GM19463 (cell line): ENCODE results near the gene MFSD12.
"Not testable (repeated sequence)": the region's sequence is repeated elsewhere in the genome, so short reads cannot be mapped to it uniquely, and the experiment has no call there.

Experiments
- ATAC-seq: cut with Tn5 transposase; IDR thresholded peaks from one replicate; pipeline ENCODE4 v1.9.1; 2021; ENCODE audit warnings: mild to moderate bottlenecking, moderate library complexity; ENCODE audit not compliant: unreplicated experiment

MFSD12 gene

DNA sequence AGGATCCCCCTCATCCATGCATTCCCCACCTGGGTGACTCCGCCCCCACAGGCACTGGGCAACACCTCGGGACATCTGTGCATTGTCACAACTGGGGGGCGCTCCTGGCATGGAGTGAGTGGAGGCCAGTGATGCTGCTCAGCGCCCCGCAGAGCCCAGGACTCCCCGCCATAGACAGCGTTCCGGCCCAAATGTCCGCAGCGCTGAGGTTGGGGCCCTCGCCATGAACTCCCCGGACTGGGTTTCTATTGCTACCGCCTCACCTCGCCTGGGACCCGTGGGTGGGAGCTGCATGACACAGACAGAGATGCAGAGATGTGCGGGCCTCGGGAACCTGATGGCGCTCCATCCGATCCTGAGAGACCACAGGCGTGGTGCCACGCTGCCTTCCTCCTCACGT is 46.7 kb downstream of the MFSD12 start:
- no peak for ATAC-seq

DNA sequence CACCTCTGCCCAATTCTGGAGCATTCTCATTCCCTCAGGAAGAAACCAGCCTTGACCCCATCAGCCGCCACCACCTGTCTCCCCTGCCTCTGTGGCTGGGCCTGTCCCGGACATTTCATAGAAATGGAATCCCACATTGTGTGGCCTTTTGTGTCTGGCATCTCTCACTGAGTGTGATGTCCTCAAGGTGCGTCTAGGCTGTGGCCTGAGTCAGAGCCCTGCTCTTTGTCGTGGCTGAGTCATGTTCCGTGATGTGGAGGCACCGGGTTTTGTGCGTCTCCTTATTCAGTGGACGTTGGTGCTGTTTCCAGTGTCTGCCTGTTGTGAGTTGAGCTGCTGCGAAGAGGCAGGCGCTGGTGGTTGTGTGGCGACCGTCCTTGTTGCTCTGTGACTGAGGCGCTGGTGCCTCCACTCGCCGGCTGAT is 47.8 kb downstream of the MFSD12 start:
- ATAC-seq = no peak

DNA sequence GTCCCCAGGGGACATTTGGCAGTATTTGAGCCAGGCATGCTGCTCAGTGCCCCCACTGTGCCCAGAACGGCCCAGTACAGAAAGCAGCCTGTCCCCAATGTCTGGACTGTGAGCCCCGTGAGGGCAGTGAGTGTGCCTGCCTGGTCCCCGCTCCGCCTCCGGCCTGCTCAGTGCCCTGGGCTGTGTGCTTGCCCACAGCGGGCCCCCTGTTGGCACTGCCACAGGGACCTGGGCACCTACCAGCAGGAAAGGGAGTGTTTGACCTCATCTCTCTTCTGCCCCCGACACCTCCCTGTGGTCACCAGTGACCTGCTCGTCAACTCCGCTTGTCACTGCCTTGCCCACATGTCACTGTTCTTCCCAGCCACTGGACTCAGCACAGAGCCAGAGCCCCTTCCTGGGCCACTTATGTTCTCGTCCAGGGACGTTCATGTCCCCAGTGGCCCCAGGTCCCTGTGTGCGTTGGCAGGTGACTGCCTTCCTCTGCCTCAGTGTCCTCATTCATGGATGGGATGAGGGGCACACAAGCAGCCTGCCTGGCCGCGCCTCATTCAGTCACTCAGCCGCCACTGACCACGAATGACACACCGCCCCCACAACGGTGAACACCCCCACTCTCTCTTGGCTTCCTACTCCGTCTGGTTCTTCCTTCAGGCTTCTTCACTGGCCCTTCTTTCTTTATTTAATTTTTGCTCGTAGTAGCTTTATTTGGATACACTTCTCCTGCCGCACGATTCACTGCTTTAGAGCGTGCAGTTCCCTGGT is 48.4 kb downstream of the MFSD12 start:
- ATAC-seq = no peak

DNA sequence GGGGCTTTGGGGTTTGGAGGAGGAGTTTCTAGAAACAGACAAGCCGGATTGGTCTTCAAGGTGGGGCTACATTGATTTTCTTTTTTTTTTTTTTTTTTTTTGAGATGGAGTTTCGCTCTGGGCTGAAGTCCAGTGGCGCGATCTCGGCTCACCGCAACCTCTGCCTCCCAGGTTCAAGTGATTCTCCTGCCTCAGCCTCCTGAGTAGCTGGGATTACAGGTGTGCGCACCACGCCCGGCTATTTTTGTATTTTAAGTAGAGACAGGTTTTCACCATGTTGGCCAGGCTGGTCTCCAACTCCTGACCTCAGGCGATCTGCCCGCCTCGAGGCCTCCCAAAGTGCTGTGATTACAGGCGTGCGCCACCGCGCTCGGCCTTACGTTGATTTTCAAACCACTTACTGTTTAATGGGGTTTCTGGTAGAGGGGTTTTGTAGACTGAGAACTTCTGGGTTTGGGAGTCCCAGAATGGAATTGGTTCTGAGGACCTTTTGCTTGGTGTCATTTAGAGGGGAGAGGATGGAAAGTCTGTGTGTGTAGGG is 49.2 kb downstream of the MFSD12 start:
- not testable (repeated sequence) for ATAC-seq

DNA sequence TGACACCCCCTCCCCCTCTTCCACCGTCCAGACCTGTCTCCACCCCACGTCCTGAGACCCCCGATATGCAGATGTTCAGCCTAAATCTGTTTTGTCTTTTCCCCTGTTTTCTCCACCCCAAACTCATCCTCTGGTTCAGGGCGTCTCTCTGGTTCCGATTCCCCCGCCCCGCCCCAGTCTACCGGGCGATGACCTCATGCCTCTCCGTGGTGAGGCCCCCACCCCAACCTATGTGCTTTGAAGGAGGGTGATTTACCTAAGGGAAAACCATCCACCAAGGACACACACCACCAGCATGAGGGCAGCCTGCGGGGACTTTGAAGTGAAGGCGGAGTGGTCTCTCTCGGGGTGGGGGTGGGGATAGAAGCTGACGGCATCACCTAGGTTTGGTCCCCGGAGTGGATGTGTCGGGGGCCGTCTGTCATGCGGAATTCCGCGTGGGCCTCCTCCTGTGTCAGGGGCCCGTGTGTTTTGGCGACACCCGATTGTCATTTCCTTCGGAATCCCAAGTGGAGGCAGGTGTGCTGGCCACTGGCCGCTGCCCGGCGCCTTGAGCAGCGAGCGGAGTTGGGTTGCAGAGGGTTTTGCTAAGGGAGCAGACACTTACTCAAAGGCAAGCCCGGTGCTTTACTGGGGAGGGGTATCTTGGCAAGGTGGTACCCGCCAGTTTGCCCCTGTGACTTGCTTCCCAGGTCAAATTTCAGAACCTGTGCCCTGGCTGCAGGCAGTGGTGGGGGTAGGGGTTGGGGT is 49.8 kb downstream of the MFSD12 start:
- ATAC-seq = no peak

DNA sequence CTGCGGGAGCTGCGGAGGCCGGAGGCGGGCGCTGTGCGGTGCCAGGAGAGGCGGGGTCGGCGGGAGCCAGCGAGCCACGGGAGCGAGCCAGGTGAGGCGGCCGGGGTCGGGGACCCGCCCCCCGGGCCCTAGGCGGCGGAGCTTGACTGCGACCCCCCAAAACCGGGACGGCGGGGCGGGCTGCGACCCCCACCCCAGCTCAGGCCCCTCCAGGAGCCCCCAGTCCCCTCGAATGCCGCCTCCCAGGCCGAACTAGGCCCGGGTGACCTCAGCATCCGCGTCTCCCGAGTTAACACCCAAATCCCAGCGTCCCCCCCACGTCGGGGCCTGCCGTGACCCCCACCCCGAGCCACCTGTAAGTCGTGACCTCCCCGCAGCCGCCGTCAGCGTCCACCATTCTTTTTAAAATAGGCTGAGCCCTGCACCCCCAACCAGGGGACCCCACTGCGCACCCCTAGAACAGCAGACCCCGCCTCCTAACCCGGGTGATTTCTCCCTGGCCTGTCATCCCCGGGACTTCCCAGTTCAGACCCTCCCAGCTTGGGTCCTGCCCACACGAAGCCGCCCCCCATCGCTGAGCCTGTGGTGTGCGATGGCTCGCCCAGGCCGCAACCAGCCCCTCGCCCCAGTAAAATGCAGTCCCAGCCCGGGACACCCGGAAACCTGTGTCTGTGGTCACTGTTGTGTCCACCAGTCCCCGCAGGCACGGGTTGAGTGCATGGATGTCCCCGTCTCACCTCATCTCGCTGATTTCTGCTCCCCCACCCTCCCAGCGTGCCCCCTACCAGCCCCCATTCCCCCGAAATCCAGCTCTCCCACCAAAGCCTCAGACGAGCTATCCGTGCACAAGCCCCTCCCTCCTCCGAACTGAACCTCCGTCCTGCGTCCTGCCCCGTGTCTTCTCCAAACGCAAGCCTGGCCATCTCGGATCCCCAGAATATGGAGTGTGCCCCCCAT is 50.7 kb downstream of the MFSD12 start:
- ATAC-seq = no peak

DNA sequence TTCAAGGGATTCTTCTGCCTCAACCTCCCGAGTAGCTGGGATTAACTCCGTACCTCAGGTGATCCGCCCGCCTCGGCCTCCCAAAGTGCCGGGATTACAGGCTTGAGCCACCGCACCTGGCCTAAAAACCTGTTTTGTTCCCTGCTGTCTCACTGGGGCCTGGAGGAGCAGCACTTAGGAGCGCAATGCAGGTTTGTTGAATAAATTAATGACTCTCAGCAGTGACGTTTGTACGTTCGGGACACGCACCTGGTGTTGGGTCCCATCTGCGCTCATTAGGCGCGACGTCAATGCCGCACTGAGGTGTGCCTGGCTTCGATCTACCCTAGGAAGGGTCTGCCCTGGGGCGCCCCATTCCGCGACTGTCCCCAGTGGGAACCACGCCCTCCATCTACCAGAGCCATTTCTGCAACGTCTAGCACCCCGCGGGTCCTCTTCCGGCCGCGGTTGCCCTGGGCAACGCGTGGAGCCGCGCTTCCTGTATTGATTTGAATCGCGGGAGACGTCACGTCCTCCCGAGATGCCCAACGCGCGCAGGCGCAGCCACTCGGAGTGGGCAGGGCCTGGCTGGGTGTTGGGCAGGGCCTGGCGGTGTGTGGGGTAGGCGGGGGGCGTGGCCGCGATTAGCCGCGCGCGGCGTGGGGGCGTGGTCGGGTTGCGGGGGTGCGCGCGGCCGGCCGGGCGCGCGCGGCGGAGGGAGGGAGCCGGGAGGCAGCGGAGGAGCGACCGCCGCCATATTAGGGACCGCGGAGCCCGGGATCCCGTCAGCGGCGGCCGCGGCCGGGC is 51.6 kb downstream of the MFSD12 start, which contains the start of gene FZR1:
TSS of gene FZR1 (plus strand) at position 714 of the 786 bp plus-strand sequence. CDS start 16,679 bp downstream, outside the sequence.
- ATAC-seq = peak; percentile 93

DNA sequence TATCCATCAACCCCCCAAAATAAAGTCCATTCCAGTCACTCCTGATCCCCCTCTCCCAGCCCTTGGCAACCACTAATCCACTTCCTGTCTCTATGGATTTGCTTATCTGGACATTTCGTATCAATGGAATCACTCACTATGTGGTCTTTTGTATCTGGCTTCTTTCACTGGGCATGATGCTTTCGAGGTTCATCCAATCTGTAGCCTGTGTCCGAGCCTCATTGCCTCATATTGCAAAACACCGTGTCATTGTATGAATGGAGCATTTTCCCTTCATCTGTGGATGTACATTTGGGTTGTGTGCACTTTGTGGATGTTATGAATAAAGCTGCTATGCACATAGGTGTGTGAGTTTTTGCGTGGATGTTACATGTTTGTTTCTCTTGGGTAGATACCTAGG is 52.7 kb downstream of the MFSD12 start:
- no peak for ATAC-seq

DNA sequence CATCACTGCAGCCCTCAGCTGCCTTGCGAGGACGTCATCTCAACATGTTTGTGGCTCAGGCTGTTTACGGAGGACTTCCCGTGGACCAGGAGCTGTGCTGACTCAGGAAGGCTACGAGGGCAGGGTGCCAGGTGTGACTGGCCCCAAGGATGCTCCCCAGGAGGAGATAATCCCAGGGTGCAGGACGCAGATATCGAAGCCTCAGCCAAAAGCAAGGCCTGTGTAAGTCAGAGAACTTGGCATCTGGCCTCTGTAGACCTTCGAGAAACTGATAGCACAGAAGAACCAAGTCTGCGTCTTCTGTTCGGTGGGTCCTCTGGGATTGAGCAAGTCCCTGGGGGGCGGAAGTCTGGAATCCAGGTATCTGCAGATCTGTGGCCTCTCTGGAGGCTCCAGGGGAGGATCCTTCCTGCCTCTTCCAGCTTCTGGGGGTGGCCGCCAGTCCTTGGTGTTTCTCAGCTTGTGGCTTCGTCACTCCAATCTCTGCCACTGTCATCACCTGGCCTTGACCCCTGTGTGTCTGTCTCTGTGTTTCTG is 54.3 kb downstream of the MFSD12 start:
- no peak for ATAC-seq

DNA sequence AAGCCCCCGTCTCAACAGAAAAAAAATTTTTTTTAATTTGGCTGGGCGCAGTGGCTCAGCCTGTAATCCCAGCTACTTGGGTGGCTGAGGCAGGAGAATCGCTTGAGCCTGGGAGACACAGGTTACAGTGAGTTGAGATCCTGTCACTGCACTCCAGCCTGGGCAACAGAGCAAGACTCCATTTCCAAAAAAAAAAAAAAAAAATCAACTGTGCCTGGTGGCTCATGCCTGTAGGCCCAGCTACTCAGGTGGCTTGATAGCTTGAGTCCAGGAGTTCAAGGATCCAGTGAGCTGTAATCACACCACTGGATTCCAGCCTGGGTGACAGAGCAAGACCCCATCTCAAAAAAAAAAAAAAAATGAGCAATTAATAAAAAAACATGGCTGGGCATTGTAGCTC is 55.6 kb downstream of the MFSD12 start:
- no peak for ATAC-seq

DNA sequence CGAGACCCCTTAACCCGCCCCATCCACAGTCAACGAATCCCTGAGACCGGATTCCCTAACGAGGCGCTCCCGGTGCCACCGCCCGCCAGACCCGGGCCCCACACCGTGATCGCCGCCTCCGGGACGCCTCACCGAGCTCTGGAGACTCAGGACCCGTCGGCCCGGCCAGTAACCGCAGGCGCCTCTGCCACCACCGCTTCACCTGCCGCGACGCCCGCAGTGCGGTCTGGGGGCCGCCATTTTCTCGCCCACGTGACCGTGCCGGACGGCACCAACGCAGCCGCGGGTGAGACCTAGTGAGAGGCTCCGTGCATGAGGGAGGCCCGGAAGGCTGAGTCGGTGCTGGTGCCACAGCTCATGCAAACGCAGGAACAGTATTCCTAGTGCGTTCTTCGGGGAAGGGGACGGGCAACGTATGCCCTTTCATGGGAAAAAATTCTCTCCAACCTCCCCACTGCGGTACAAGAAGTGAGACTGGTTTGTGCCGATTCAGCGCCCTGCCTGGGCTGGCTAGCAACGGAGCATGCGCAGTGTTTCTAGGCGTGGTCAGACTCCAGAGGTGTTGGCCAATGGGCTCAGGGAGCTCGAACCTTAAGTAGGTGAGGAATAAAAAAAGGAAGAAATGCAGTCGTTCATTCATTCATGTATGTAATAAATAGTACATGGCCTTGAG is 56.8 kb downstream of the MFSD12 start, which contains the start of gene DOHH:
TSS of gene DOHH (minus strand) at position 246 of the 673 bp plus-strand sequence. CDS start 3,860 bp downstream, outside the sequence.
- ATAC-seq = peak; percentile 87

DNA sequence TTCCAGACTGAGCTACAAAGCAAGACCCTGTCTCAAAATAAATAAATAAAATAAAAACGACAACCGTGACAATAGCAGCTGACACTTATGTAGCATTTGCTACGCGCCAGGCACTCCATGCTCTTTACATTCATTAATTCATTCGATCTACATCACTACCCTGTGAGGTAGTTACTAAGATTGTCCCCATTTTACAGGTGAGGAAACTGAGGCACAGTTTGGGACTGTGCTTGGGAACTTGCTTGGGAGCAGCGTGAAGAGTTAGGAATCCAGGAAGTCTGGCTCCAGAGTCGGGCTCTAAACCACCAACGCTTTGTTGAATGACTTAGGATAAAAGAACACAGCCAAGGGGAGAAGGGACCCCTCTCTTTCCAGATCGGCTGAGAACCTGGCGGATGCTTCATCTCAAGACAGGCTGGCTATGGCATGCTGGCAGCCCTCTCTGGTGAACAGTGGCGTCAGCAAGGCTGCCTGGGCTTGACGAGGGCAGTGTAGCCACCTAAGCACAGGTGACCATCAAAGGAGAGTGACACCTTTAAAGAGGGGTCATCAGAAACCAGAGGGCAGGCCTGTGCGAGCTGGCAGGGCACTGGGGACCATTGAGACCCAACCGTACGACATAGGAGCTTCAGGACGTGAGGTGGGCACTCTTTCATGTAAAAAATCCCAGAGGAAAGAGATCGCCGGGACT is 57.5 kb downstream of the MFSD12 start:
- no peak for ATAC-seq

DNA sequence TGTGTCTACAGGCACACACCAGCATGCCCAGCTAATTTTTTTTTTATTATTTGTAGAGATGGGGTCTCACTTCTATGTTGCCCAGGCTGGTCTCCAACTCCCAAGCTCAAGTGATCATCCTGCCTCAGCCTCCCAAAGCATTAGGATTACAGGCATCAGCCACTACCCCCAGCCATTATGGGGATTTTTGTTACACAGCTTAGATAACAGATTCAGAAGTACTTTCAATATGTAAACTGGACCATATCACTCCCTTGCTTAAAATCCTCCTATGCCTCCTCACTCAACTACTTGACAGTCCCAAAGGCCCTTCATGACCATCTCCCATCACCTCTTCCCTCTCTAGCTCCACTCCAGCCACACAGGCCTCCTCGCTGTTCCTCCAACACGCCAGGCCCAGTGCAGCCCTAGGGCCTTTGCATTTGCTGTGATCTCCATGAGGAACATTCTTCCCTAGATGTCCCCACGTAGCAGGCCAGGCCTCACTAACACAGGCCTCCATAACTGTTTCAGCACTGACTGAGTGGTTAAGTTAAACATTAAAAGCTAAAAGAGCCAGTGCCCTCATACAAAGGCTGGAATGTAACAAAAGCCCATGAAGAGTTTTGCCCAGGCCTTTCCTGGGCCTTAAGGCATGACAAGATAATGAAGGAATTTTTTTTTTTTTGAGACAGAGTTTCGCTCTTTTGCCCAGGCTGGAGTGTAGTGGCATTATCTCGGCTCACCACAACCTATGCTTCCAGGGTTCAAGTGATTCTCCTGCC is 59.4 kb downstream of the MFSD12 start:
- ATAC-seq = no peak

DNA sequence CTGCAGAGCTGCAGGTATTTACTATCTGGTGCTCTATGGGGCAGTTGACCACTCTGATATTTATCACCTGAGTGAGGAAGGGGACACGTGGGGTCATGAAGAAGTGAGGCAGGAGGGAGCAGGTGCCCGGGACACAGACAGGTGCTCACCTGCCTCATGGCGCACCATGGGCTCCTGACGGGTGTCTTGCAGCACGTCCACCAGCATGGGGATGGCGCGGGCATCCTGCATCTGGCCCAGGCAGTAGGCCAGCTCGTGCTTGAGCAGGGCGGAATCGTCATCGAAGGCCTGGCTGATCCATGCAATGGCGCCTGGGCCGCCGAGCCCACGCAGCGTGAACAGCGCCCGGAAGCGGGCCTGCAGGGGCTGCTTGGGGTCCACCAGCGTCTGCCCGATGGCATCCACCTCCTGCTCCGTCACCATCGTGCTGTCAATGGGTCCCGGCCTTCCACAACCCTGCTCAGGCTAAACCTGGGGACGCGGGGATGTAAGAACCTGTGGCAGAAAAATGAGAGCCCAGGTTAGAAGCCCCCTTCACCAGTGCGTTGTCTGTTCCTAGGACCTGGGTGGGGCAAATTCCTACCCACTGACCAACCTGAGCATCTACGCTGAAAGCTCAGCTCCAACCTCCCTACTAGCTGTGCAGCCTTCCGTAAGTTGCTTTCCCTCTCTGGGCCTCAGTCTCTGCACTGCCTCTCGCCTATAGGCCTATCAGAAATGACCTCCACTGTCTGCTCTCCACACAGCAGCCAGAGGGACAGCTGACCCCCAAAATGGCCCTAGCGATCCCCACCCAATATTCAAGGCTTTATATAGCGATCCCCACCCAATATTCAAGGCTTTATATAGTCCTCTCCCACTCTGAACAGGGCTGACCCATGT is 60.8 kb downstream of the MFSD12 start:
- no peak for ATAC-seq

DNA sequence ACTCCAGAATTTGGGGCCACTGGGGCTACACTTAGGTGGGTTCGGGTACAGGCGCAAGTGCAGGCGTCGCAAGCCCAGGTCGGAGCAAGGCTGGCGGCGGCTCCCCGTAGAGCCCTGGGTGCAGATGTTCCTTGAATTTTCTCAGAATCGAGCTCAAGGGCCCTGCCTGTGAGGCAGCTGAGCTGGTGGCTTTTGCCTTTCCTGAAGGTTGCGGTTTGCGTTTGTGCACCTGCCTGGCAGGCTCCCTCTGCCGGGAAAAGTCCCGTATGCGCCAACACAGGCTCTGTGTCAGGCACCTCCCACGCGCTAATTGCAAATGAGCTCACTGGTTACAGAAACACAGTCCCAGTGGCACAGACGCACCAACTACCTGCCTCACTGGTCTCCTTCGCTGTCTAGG is 62.8 kb downstream of the MFSD12 start:
- ATAC-seq = no peak
